Measurements from ENCODE around the gene RNPEPL1.

DNA sequence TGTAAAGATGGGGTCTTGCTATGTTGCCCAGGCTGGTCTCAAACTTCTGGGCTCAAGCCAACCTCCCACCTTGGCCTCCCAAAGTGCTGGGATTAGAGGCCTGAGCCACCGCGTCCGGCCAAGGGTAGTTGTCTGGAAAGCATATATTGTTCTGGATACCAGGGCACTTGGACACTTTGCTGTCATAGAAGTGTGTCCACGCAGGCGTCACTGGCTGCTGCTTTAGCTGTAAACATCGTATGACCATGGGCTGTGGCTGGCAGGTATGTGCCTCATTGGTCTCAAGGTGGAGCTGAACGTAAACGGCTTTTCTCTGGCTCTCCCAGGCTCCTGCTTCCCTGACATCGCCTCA, 53.8 kb downstream of the RNPEPL1 start:
- TF ChIP-seq, protein P1, sequence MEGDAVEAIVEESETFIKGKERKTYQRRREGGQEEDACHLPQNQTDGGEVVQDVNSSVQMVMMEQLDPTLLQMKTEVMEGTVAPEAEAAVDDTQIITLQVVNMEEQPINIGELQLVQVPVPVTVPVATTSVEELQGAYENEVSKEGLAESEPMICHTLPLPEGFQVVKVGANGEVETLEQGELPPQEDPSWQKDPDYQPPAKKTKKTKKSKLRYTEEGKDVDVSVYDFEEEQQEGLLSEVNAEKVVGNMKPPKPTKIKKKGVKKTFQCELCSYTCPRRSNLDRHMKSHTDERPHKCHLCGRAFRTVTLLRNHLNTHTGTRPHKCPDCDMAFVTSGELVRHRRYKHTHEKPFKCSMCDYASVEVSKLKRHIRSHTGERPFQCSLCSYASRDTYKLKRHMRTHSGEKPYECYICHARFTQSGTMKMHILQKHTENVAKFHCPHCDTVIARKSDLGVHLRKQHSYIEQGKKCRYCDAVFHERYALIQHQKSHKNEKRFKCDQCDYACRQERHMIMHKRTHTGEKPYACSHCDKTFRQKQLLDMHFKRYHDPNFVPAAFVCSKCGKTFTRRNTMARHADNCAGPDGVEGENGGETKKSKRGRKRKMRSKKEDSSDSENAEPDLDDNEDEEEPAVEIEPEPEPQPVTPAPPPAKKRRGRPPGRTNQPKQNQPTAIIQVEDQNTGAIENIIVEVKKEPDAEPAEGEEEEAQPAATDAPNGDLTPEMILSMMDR (IDR thresholded peaks at IDR 0.05) = no peak
- TF ChIP-seq POLR2A (IDR thresholded peaks at IDR 0.05) (no peak), EP300 (IDR thresholded peaks at IDR 0.05) (no peak), POLR2AphosphoS5 (IDR thresholded peaks at IDR 0.05) (no peak)
